Smooth muscle cell (in vitro differentiated cells): ENCODE measurements around the gene KLHL22. TPM values are rescaled to one million over a fixed set of nuclear protein-coding genes. Genes with fewer than 3 reads are reported as not detected.
A peak's percentile ranks its signal among the peaks of the same experiment; 100 is the strongest.
"Not testable (repeated sequence)": the region's sequence is repeated elsewhere in the genome, so short reads cannot be mapped to it uniquely, and the experiment has no call there.

ENCODE experiments used
- DNase-seq: peaks from one replicate; lab custom pipeline; 2025; ENCODE audit not compliant: unreplicated experiment; lab: John Stamatoyannopoulos, UW
- H2AFZ ChIP-seq: fragments of 200-600 bp; sonication (generic); 2 replicates; pipeline ENCODE4 v1.6.0; 2016; ENCODE audit warnings: antibody characterized with exemption, low read depth, mild to moderate bottlenecking
- H3F3A ChIP-seq: fragments of 200-600 bp; sonication (generic); 2 replicates; pipeline ENCODE4 v1.6.0; 2017; ENCODE audit warnings: antibody characterized with exemption, low read depth
- H3K27ac ChIP-seq: fragments of 200-600 bp; sonication (generic); 2 replicates; pipeline ENCODE4 v1.5.1; 2016; ENCODE audit warnings: low read depth, mild to moderate bottlenecking
- H3K27me3 ChIP-seq: fragments of 200-600 bp; sonication (generic); 2 replicates; pipeline ENCODE4 v1.6.1; 2016; ENCODE audit warnings: low read depth, mild to moderate bottlenecking
- H3K36me3 ChIP-seq: fragments of 200-600 bp; sonication (generic); 2 replicates; pipeline ENCODE4 v1.5.1; 2016; ENCODE audit warnings: low read depth
- H3K4me1 ChIP-seq: fragments of 200-600 bp; sonication (generic); 2 replicates; pipeline ENCODE4 v1.5.1; 2016; ENCODE audit warnings: low read depth
- H3K4me2 ChIP-seq: fragments of 200-600 bp; sonication (generic); 2 replicates; pipeline ENCODE4 v1.6.0; 2016; ENCODE audit warnings: mild to moderate bottlenecking
- H3K4me3 ChIP-seq: fragments of 200-600 bp; sonication (generic); 2 replicates; pipeline ENCODE4 v1.5.1; 2016; ENCODE audit warnings: mild to moderate bottlenecking
- H3K79me2 ChIP-seq: fragments of 200-600 bp; sonication (generic); 2 replicates; pipeline ENCODE4 v1.6.0; 2016; ENCODE audit warnings: low read depth, mild to moderate bottlenecking
- H3K9ac ChIP-seq: fragments of 200-600 bp; sonication (generic); 2 replicates; pipeline ENCODE4 v1.6.0; 2016; ENCODE audit warnings: low read depth
- H3K9me3 ChIP-seq: fragments of 200-600 bp; sonication (generic); replicated peaks from 2 replicates; pipeline ENCODE4 v1.5.1; 2016; ENCODE audit warnings: low read depth
- H4K20me1 ChIP-seq: fragments of 200-600 bp; sonication (generic); 2 replicates; pipeline ENCODE4 v1.6.0; 2016; ENCODE audit warnings: low read depth
- WGBS: methylation state at CpG from one replicate; pipeline ENCODE4 v1.1.7; 2016; ENCODE audit warnings: low lambda C conversion rate; 5-methylcytosine and 5-hydroxymethylcytosine counted together
- polyA plus RNA-seq: library from polyadenylated mRNA; unstranded; fragments of >200 nt; fragmentation: Nextera tagmentation; extraction: Ambion mirVana; gene quantifications from 2 replicates; pipeline ENCODE4 v1.2.1, GENCODE V29; 2016
- total RNA-seq: library from RNA; depleted of rRNA; stranded (reverse); fragments of >200 nt; gene quantifications from 2 replicates; pipeline ENCODE4 v1.2.3, GENCODE V29; 2014
- TF ChIP-seq, protein P1 (sequence below): fragments of 200-600 bp; sonication (generic); IDR thresholded peaks from 2 replicates; pipeline ENCODE4 v1.5.1; 2017; ENCODE audit warnings: borderline replicate concordance, mild to moderate bottlenecking, antibody characterized with exemption; ENCODE audit not compliant: insufficient read depth, poor library complexity, severe bottlenecking

Gene KLHL22
- total and polyA plus RNA-seq, 2 experiments from 2014 or later: 17.1 to 27.3 TPM

DNA sequence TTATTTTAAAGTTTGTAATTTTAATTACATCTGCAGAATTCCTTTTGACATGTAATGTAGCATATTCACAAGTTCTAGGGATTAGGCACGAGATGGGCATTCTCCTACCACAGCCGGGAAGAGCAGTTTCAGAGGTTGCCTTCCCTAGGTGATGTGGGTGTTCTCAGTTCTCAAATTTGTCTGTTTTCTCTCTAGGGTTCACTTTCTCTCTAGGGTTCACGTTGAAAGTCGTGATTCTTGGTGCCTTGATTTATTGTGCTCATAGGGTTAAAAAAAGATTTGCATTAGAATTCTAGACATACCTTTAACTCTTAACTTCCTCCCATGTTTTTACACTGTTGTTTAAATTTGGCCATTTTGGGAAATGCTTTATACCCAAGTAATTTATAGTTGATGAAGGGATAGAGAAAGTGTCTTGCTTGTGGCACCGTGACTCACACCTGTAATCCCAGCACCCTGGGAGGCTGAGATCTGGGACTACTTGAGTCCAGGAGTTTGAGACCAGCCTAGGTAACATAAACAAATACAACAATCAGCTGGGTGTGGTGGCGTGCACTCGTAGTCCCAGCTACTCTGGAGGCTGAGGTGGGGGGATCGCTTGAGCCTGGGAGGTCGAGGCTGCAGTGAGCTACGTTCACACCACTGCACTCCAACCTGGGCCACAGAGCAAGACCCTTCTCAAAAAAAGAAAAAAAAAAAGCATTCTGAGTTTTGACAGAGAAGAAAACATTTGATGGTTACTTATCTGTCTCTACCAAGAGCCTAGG is 15.4 kb upstream of the KLHL22 start:
- Histone ChIP-seq H3K4me3 (no peak overlapping the region), H3K36me3 (no peaks in the 10 kb centered on the region), H3K4me1 (peaks cover 25% of the 10 kb centered on the region), H2AFZ (no peak overlapping the region), H4K20me1 (peaks cover 61% of the 10 kb centered on the region), H3K27ac (peak overlapping the region; percentile 100), H3K79me2 (peaks cover 73% of the 10 kb centered on the region), H3K9ac (peak overlapping the region; percentile 100), H3F3A (peaks cover 22% of the 10 kb centered on the region), H3K9me3 (no peaks in the 10 kb centered on the region), H3K27me3 (no peaks in the 10 kb centered on the region), H3K4me2 (peak overlapping the region; percentile 91)
- WGBS: 79% methylated on average over 10 of the region's 10 CpGs
- TF ChIP-seq, protein P1, sequence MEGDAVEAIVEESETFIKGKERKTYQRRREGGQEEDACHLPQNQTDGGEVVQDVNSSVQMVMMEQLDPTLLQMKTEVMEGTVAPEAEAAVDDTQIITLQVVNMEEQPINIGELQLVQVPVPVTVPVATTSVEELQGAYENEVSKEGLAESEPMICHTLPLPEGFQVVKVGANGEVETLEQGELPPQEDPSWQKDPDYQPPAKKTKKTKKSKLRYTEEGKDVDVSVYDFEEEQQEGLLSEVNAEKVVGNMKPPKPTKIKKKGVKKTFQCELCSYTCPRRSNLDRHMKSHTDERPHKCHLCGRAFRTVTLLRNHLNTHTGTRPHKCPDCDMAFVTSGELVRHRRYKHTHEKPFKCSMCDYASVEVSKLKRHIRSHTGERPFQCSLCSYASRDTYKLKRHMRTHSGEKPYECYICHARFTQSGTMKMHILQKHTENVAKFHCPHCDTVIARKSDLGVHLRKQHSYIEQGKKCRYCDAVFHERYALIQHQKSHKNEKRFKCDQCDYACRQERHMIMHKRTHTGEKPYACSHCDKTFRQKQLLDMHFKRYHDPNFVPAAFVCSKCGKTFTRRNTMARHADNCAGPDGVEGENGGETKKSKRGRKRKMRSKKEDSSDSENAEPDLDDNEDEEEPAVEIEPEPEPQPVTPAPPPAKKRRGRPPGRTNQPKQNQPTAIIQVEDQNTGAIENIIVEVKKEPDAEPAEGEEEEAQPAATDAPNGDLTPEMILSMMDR: no peak
- DNase-seq: no peak

DNA sequence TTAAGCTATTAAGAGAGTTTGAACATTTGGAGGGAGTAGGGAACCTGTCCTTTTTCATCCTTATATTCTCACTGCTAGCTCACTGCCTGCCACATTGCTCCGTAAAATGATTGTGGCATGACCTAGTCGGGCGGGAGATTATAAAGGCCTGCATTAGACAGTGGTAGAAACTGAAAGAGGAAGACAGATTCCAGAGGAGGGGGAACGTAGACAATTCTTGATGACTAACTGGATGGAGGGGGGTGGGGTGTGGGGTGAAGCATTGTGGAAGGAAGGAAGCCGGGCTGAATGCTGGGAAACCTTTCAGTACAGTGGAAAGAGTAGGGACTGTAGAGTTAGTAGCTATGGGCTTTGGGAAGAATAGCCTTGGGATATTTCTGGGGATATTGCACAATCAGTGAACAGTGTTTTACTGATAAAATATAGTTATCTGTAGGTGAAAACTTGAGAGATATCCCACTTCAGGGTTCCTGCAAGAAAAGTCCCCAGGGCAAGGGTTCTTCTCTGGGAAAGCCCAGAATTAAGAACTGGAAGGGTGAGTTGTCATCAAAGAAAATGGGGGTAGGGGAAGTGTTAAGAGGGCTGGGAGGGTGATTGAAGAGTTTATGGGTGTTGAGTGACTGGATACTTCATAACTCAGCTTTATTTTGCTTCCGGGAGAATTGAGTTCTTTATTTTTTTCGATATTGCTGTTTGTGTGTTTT is 13.9 kb upstream of the KLHL22 start:
- no peaks in the 10 kb centered on the region for H3K9me3 ChIP-seq
- no peaks in the 10 kb centered on the region for H3K27me3 ChIP-seq
- H3K9ac ChIP-seq: peak overlapping the region; percentile 100
- peaks cover 17% of the 10 kb centered on the region for H3F3A ChIP-seq
- no peaks in the 10 kb centered on the region for H3K36me3 ChIP-seq
- H3K79me2 ChIP-seq: peaks cover 59% of the 10 kb centered on the region
- peaks cover 46% of the 10 kb centered on the region for H4K20me1 ChIP-seq
- DNase-seq: peak; percentile 32
- TF ChIP-seq, protein P1: no peak
- peaks cover 25% of the 10 kb centered on the region for H3K4me1 ChIP-seq
- WGBS: 27% methylated on average over 7 of the region's 7 CpGs
- H2AFZ ChIP-seq: no peak overlapping the region
- peak overlapping the region; percentile 100 for H3K27ac ChIP-seq
- H3K4me3 ChIP-seq: peak overlapping the region; percentile 88
- peak overlapping the region; percentile 91 for H3K4me2 ChIP-seq

DNA sequence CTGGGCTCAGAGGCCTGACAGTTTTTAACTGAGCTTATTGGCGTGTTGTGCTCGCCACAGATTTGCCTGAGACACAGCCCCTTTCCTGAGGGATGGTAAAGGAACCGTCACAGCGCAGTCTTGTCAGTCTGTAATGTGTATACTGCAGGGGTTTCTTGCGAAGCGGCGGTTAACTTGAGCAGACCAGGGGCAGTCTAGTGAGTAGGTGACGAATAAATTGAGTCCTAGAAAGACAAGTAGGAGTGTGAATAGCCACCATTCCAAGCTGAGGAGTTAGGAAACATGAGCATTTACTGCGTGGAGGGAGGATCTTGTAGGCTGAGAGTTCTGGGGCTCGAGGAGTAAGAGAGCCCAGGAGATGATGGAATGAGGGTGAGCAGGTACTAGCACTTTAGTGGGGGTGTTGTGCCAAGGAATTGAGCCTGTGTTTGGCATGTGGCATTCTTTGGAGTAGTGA is 13.2 kb upstream of the KLHL22 start:
- H3K4me3 ChIP-seq: peak overlapping the region; percentile 88
- H3K36me3 ChIP-seq: no peaks in the 10 kb centered on the region
- peak overlapping the region; percentile 91 for H3K4me2 ChIP-seq
- no peak overlapping the region for H2AFZ ChIP-seq
- H3K27ac ChIP-seq: peak overlapping the region; percentile 100
- H3K79me2 ChIP-seq: peaks cover 53% of the 10 kb centered on the region
- 28% methylated on average over 10 of the region's 10 CpGs for WGBS
- DNase-seq: no peak
- peaks cover 11% of the 10 kb centered on the region for H3F3A ChIP-seq
- H4K20me1 ChIP-seq: peaks cover 40% of the 10 kb centered on the region
- H3K9ac ChIP-seq: peak overlapping the region; percentile 100
- H3K27me3 ChIP-seq: no peaks in the 10 kb centered on the region
- peaks cover 25% of the 10 kb centered on the region for H3K4me1 ChIP-seq
- TF ChIP-seq, protein P1: no peak
- H3K9me3 ChIP-seq: no peaks in the 10 kb centered on the region

DNA sequence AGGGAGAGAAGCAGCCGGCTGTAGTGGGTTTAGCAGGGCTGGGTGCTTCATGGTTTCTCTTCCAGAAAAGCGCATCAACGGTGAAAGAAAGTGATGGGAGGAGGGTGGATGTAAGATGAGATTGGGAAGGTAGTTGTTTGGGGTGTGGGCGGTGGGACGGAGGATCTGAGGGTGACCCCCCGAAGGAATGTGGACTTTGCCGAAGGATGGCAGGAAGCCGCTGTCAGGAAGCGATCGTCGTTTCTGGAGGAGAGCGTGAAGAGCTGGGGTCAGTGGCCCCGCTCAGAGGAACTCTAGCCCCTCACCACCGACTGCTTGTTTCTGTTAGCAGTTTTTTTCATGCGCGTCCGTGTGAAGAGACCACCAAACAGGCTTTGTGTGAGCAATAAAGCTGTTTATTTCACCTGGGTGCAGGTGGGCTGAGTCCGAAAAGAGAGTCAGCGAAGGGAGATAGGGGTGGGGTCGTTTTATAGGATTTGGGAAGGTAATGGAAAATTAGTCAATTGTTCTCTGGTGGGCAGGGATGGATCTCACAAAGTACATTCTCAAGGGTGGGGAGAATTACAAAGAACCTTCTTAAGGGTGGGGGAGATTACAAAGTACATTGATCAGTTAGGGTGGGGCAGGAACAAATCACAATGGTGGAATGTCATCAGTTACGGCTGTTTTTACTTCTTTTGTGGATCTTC is 12.6 kb upstream of the KLHL22 start:
- not testable (repeated sequence) for H2AFZ ChIP-seq, H3K36me3 ChIP-seq, DNase-seq, H3K27me3 ChIP-seq, H3K9me3 ChIP-seq, H3F3A ChIP-seq
- H3K4me1 ChIP-seq: peaks cover 25% of the 10 kb centered on the region
- peaks cover 33% of the 10 kb centered on the region for H4K20me1 ChIP-seq
- WGBS: 5% methylated on average over 21 of the region's 21 CpGs
- H3K4me2 ChIP-seq: peak overlapping the region; percentile 91
- H3K4me3 ChIP-seq: peak overlapping the region; percentile 88
- peaks cover 46% of the 10 kb centered on the region for H3K79me2 ChIP-seq
- peak overlapping the region; percentile 100 for H3K27ac ChIP-seq
- H3K9ac ChIP-seq: peak overlapping the region; percentile 100
